ENCODE data around the gene ITGB3. TPM values are rescaled to one million over a fixed set of nuclear protein-coding genes. Genes with fewer than 3 reads are reported as not detected.
"Not testable (repeated sequence)": the region's sequence is repeated elsewhere in the genome, so short reads cannot be mapped to it uniquely, and the experiment has no call there.

Gene ITGB3
- total RNA-seq = 1.7 and 1.9 TPM in 2 replicates

GRCh38 chr17:47253541-47254402, at the start of gene ITGB3:
Gene ITGB3 (plus strand): TSS chr17:47253827. CDS start chr17:47253862, 35 bp downstream.
- intact Hi-C loops (cut with micrococcal nuclease) = no loop called here

DNA sequence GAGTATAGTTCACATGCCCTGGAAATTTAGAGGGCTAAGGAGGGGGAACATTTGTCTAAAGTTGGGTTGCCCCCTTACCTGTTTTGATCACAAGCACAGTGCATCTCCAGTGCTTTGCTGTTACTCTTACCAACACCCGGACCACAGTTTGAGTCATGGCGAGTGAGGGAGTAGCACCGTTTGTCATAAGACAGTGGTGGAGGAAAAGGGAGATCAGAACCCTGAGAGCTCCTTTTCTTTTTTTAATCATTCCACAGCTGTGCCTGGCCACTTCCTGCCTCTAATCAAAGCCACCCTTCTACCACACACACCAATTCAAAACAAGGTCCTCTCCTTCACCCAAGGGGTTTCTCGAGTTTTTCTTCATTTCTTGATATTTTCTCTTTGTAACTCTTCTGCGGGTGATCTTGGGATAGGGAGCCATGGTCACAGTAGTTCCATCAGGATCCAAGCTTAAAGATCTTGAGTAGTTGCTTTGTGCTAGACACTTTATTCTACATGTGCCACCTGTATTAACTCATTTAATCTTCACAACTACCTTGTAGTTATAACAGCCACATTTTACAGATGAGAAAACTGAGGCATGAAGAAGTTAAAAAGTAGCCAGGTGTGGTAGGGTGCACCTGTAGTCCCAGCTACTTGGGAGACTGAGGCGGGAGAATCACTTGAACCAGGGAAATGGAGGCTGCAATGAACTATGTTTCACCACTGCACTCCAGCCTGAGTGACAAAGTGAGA, 49.5 kb upstream of the ITGB3 start:
- intact Hi-C loops (cut with micrococcal nuclease) = loop anchor here (2.0 kb wide), 1 partner anchor 17 kb away; no protein-coding TSS in a partner anchor

GRCh38 chr17:47204722-47205418, 48.8 kb upstream of the ITGB3 start:
- intact Hi-C loops (cut with micrococcal nuclease) = loop anchor here (1.0 to 2.0 kb wide), 2 partner anchors 16 kb away; partner anchors contain the start of gene CDC27

GRCh38 chr17:47205419-47205963, 48.1 kb upstream of the ITGB3 start:
- intact Hi-C loops (cut with micrococcal nuclease) = loop anchor here (1.0 to 2.0 kb wide), 2 partner anchors 15 to 16 kb away; partner anchors contain the start of gene CDC27

DNA sequence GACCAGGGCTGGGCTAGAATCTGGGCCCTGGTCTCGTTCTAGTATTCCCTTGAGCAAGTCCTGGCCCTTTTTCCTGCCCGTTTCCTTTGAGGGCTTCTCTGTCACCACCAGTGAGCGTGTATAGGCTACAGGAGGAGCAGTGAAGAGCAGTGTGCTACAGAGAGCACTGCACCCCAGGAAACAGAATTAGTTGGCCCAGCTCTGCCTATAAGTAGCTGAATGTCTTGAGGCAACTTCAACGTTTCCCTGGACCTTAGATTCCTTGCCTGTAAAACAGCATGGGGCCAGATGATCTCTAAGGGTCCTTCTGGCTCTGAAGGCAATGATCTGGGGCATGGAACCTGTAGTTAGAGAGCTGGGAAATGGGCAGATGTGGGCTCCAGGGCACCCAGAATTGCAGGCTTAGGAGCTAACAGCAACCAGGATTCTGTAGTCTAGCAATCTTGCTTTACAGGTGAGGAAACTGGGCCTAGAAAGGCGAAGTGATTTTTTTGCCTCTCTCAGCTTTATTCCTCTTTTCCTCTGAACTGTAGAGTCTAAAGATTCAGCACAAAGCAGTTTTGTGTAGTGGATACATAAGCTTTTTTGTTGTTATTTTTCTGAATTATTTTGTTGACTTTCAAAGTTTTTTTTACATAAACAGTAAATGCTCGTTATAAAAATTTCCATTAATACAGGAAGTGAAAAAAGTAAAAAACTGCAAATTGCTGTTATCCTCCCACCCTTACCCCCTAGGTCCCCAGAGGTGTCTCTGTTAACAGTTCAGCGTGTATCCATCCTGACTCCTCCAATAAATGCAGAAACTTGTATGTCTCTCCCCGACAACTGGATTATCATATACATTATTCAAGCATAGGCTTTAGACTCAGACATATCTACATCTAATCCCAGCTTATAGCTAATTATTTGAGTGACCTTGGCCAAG, 46.2 kb upstream of the ITGB3 start:
- intact Hi-C loops (cut with micrococcal nuclease) = no loop called here

DNA sequence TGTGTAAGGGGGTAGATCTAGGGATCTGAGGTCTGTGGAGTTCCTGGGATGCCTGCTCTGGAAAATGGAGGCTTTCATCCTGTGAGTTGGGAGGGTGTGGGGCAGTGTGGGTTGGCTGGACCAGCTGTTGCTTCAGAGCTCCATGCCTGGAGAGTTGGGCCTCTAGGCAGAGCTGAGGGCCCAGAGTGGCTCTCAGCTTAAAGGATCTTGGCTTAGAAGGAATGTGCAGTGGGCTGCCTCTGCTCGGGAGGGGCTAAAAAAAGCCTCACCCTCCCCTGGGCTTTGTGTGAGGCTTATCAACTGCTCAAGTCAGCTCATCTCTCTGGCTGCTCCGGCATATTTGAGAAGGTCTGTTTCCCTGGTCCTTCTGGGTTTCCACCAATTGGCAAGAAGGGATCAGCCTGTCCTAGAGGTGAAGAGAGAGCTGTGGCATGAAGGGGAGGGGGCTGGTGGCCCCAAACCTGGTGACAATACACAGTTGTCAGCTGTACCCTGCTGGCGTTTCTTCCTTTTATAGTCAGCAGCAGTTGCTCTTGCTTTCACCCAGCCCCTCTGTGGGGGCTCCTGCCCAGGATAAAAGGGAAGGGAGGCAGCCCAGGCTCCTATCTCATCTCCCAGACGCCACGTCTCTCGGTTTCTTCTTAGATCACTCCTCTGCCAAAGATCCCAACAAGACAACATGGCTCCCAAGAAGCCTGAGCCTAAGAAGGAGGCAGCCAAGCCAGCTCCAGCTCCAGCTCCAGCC, 44.7 kb upstream of the ITGB3 start, which contains the start of gene MYL4:
MYL4 (plus strand) TSS at position 605 of the 745 bp plus-strand sequence; CDS start at position 680, 75 bp downstream.
- intact Hi-C loops (cut with micrococcal nuclease) = no loop called here

DNA sequence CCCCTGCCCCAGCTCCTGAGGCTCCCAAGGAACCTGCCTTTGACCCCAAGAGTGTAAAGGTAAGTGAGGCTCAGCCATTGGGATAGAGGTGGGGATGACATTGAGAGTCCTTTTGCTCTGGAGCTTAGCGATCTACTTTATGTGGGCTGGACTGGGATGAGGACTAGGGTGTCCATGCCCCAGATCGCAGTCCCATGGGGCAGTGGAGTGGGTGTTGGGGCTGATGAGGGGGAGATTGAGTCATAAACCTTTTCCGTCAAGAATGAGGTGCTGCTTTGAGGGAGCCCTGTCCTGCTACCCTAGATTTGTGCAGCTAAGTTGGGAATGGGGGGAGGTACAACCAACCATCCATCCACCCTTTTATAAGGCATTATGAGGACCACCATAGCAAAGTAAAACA, 44.1 kb upstream of the ITGB3 start:
- intact Hi-C loops (cut with micrococcal nuclease) = no loop called here

- intact Hi-C loops (cut with micrococcal nuclease) = no loop called here
Observed at GRCh38 chr17:47210105-47210504, 43.5 kb upstream of the ITGB3 start.

GRCh38 chr17:47210779-47211178, 42.8 kb upstream of the ITGB3 start:
- intact Hi-C loops (cut with micrococcal nuclease) = no loop called here

DNA sequence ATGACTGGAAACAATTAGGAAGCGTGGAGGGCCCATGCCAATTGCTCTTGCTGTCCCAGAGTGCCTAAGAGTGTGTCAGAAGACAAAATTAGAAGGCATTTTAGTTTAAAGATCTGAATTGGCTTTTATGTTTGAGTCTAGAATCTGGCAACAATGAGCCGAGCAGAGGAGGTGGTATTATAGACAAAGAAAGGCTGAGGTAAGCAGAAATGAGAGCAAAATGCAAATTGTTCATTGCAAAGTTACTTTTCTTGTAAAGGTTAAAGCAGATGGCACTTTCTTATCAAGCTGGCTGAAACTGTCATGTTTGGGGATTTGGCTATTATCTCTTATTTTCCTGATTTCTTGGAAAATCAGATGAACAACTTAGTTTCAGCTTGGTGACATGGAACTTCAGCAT, 41.2 kb upstream of the ITGB3 start:
- intact Hi-C loops (cut with micrococcal nuclease) = no loop called here

GRCh38 chr17:47213540-47213939, 40.1 kb upstream of the ITGB3 start:
- intact Hi-C loops (cut with micrococcal nuclease) = no loop called here

GRCh38 chr17:47214931-47215330, 38.7 kb upstream of the ITGB3 start:
- intact Hi-C loops (cut with micrococcal nuclease) = no loop called here

DNA sequence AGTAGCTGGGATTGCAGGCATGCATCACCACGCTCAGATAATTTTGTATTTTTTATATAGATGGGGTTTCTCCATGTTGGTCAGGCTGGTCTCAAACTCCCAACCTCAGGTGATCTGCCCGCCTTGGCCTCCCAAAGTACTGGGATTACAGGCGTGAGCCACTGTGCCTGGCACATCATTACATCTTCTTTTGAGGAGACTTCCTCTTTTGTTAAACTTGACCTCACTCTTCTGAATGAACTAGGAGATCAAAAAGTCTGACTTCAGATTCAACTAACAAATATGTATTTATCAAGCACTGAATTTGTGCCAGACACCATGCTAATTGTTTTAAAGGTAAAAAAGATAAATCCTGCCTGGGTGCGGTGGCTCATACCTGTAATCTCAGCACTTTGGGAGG, 36.8 kb upstream of the ITGB3 start:
- intact Hi-C loops (cut with micrococcal nuclease) = not testable (repeated sequence)

DNA sequence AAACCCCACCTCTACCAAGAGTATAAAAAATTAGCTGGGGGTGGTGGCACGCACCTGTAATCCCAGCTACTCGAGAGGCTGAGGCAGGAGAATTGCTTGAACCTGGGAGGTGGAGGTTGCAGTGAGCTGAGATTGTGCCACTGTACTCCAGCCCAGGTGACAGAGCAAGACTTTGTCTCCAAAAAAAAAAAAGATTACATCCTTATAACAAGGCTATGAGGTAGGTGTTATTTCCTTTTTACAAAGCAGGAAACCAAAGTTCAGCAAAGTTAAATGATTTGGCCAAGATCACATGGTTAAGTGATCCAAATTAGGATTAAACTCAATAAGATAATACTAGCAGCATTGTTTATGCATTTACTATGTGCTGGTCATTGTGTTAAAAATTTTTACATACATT, 36.3 kb upstream of the ITGB3 start:
- intact Hi-C loops (cut with micrococcal nuclease) = not testable (repeated sequence)

DNA sequence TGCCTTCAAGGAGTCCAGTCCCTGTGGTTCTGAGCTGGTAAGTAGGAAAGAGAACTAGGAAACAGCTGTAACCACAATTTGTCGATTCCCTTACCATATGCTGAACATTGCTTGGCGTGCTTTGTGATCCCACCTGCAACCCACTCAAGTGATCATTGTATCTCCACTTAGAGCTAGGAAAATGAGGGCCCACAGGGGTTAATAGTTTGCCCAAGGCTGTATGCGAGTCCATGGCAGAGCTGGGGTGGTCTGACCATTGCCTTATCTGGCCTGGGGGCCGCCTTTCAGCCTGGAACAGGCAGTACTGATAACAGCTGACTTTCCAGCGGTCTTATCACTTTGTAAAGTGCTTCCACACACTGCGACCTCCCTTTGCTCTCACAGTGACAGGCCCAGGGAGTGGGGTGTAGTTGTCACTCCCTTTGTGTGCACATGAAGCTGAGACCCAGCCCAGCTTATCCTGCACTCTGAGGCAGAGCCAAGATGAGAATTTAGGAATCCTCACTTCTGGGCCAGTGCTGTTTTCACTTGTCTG, 34.7 kb upstream of the ITGB3 start:
- intact Hi-C loops (cut with micrococcal nuclease) = no loop called here

GRCh38 chr17:47219621-47220475, 33.8 kb upstream of the ITGB3 start:
- intact Hi-C loops (cut with micrococcal nuclease) = loop anchor here (2.0 to 10.0 kb wide), 2 partner anchors 15 to 395 kb away; no protein-coding TSS in a partner anchor

DNA sequence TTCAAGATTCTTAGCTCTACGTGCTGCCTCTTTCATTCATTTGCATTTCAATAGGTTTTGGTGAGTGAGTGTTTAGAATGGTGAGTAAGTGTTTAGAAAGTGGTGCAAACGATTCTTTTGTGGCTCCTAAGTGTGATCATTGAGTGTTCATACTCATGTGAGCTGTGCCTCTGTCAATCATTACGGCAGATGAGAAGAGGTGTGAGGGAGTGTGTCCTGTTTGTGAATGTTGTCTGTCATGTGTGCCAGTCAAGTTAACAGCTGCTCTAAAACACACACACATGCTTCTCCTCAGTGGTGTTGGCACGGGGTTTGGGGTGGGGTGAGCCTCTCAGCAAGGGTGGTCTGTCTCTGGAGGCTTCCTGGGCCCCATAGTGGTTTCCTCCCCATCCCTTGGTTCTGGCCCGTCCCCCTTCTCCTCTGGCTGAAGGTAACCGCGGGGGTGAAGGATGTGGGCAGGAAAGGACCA, 33.1 kb upstream of the ITGB3 start:
- intact Hi-C loops (cut with micrococcal nuclease) = loop anchor here (2.0 to 10.0 kb wide), 2 partner anchors 16 to 394 kb away; no protein-coding TSS in a partner anchor

DNA sequence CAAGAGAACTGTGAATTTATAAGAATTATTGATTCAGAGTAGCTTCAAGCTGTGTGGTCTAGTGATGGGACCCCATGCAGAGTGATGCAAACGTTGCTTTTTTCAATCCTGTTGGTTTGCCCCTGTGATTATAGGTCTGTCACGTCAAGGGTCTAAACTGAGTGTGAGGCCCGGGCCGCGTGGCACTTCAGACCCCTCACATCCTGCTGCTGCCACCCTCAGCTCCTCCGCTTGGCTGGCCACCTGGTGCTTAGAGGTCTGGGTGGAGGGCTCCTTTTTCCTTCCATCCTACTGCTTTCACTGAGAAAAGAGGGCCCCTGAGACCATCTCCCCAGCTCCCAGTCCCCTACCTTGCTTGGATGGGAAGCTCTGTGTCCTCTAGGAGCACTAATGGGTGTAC, 32.5 kb upstream of the ITGB3 start:
- intact Hi-C loops (cut with micrococcal nuclease) = loop anchor here (2.0 to 10.0 kb wide), 2 partner anchors 16 to 394 kb away; no protein-coding TSS in a partner anchor
